Neuronal stem cell (in vitro differentiated cells): ENCODE measurements around the gene PRR23C.
A peak's percentile ranks its signal among the peaks of the same experiment; 100 is the strongest.
"Not testable (repeated sequence)": the region's sequence is repeated elsewhere in the genome, so short reads cannot be mapped to it uniquely, and the experiment has no call there.

ENCODE experiments used
- DNase-seq: peaks from one replicate; pipeline ENCODE4 v3.0.0-alpha.2; 2013; ENCODE audit warnings: low spot score
- H2AFZ ChIP-seq: one replicate; pipeline ENCODE4 v1.6.1; 2013; ENCODE audit warnings: mild to moderate bottlenecking, low read length, inconsistent platforms
- H2AK5ac ChIP-seq: 2 replicates; pipeline ENCODE4 v1.6.1; 2013; ENCODE audit warnings: low read depth, mild to moderate bottlenecking, inconsistent platforms, low read length, moderate library complexity, mixed read lengths
- H2BK120ac ChIP-seq: 2 replicates; pipeline ENCODE4 v1.6.1; 2013; ENCODE audit warnings: low read depth, mild to moderate bottlenecking, inconsistent platforms, low read length, moderate library complexity, mixed read lengths
- H2BK12ac ChIP-seq: one replicate; pipeline ENCODE4 v1.6.1; 2013; ENCODE audit warnings: low read length, inconsistent platforms
- H2BK15ac ChIP-seq: 2 replicates; pipeline ENCODE4 v1.6.1; 2013; ENCODE audit warnings: mild to moderate bottlenecking, low read length, inconsistent platforms, mixed read lengths
- H2BK5ac ChIP-seq: one replicate; pipeline ENCODE4 v1.6.1; 2013; ENCODE audit warnings: inconsistent platforms, mild to moderate bottlenecking, low read length, moderate library complexity
- H3K14ac ChIP-seq: one replicate; pipeline ENCODE4 v1.6.1; 2013; ENCODE audit warnings: low read length, inconsistent platforms
- H3K18ac ChIP-seq: 2 replicates; pipeline ENCODE4 v1.6.1; 2013; ENCODE audit warnings: low read length, inconsistent platforms
- H3K23ac ChIP-seq: 2 replicates; pipeline ENCODE4 v1.6.1; 2013; ENCODE audit warnings: low read depth, mild to moderate bottlenecking, mixed read lengths, low read length, inconsistent platforms; ENCODE audit not compliant: poor library complexity
- H3K27ac ChIP-seq: replicated peaks from 3 replicates; pipeline ENCODE4 v1.5.1; 2013; ENCODE audit warnings: low read length, inconsistent platforms
- H3K27me3 ChIP-seq, 3 experiments: 2 replicates each; pipeline ENCODE4 v1.6.1; 2013; ENCODE audit warnings: low read length in 3 of 3, mild to moderate bottlenecking in 2 of 3, inconsistent platforms in 1 of 3, low read depth in 1 of 3, mixed read lengths in 1 of 3, moderate library complexity in 1 of 3; ENCODE audit not compliant: control insufficient read depth in 3 of 3, insufficient read depth in 3 of 3
- H3K36me3 ChIP-seq, 2 donors: replicated peaks in 1 of 2; 2 replicates each; pipeline ENCODE4 v1.6.1; 2013; ENCODE audit warnings: low read length in 2 of 2; ENCODE audit not compliant: control insufficient read depth in 2 of 2, insufficient read depth in 2 of 2
- H3K4ac ChIP-seq: 2 replicates; pipeline ENCODE4 v1.6.1; 2013; ENCODE audit warnings: inconsistent platforms, mild to moderate bottlenecking, low read length, moderate library complexity
- H3K4me1 ChIP-seq, 2 donors: 1 replicate in 1 of 2; 2 replicates in 1 of 2; pipeline ENCODE4 v1.6.1; 2013; ENCODE audit warnings: low read length in 2 of 2, low read depth in 1 of 2; ENCODE audit not compliant: control insufficient read depth in 2 of 2, insufficient read depth in 1 of 2
- H3K4me2 ChIP-seq: one replicate; pipeline ENCODE4 v1.6.1; 2013; ENCODE audit warnings: mild to moderate bottlenecking, low read length, inconsistent platforms; ENCODE audit not compliant: insufficient read depth, poor library complexity, severe bottlenecking
- H3K4me3 ChIP-seq, 2 donors: 2 replicates each; pipeline ENCODE4 v1.5.1; 2013; ENCODE audit warnings: low read length in 2 of 2, mild to moderate bottlenecking in 2 of 2, inconsistent platforms in 1 of 2, moderate library complexity in 1 of 2
- H3K79me1 ChIP-seq: one replicate; pipeline ENCODE4 v1.6.1; 2013; ENCODE audit warnings: low read depth, mild to moderate bottlenecking, inconsistent platforms, low read length, moderate library complexity
- H3K9ac ChIP-seq: one replicate; pipeline ENCODE4 v1.6.1; 2013; ENCODE audit warnings: mild to moderate bottlenecking, low read depth, low read length, inconsistent platforms; ENCODE audit not compliant: poor library complexity
- H3K9me3 ChIP-seq, 2 donors: replicated peaks in 1 of 2; 2 replicates each; pipeline versions ENCODE3 to v1.6.1; 2013; ENCODE audit warnings: low read length in 2 of 2, mild to moderate bottlenecking in 2 of 2, inconsistent platforms in 1 of 2, low read depth in 1 of 2, mixed read lengths in 1 of 2, moderate library complexity in 1 of 2; ENCODE audit not compliant: control insufficient read depth in 2 of 2, insufficient read depth in 1 of 2
- H4K8ac ChIP-seq: one replicate; pipeline ENCODE4 v1.6.1; 2013; ENCODE audit warnings: low read depth, mild to moderate bottlenecking, inconsistent platforms, low read length, moderate library complexity
- H4K91ac ChIP-seq: one replicate; pipeline ENCODE4 v1.6.1; 2013; ENCODE audit warnings: low read length, low read depth, mild to moderate bottlenecking, inconsistent platforms; ENCODE audit not compliant: poor library complexity
- WGBS, 2 donors: extraction: QIAGEN DNeasy Blood & Tissue Kit; methylation state at CpG; one replicate each; pipeline ENCODE4 v1.1.7; 2013; ENCODE audit warnings: missing lambda C conversion rate in 2 of 2, mixed read lengths in 1 of 2; ENCODE audit not compliant: insufficient read length in 2 of 2, insufficient replicate concordance in 1 of 2; ENCODE audit errors: extremely low coverage in 2 of 2; 5-methylcytosine and 5-hydroxymethylcytosine counted together

Gene PRR23C

GRCh38 chr3:139043554-139044365 lies 932 bp downstream of the PRR23C start:
- H3K79me1 ChIP-seq = no peaks in the 10 kb centered on the region
- H3K36me3 ChIP-seq = no peaks in the 10 kb centered on the region
- no peak overlapping the region for H2BK5ac ChIP-seq
- no peak overlapping the region for H2BK12ac ChIP-seq
- no peak overlapping the region for H3K27ac ChIP-seq
- H3K27me3 ChIP-seq = no peaks in the 10 kb centered on the region
- H3K4me1 ChIP-seq = no peaks in the 10 kb centered on the region
- no peak overlapping the region for H2BK15ac ChIP-seq
- no peak overlapping the region for H3K4ac ChIP-seq
- peak overlapping the region; percentile 28 for H3K18ac ChIP-seq
- H4K8ac ChIP-seq = no peak overlapping the region
- DNase-seq = no peak
- no peak overlapping the region for H3K4me2 ChIP-seq
- no peak overlapping the region for H4K91ac ChIP-seq
- WGBS, 2 donors = no CpG with 5 or more reads among the region's 50 CpGs
- H3K9ac ChIP-seq = no peak overlapping the region
- no peak overlapping the region for H2AFZ ChIP-seq
- no peak overlapping the region for H2AK5ac ChIP-seq
- H3K4me3 ChIP-seq = peak overlapping the region in 1 of 2 donors; percentile 0
- no peak overlapping the region for H3K23ac ChIP-seq
- peak overlapping the region; percentile 56 for H3K14ac ChIP-seq
- no peak overlapping the region for H2BK120ac ChIP-seq
- peaks cover 0 to 9% of the 10 kb centered on the region in 2 donors for H3K9me3 ChIP-seq

- DNase-seq = no peak
- Histone ChIP-seq H2BK5ac (no peak overlapping the region), H3K23ac (no peak overlapping the region), H2BK15ac (no peak overlapping the region), H3K18ac (no peak overlapping the region), H2BK12ac (no peak overlapping the region), H3K27ac (no peak overlapping the region), H3K27me3 (no peaks in the 10 kb centered on the region), H3K36me3 (no peaks in the 10 kb centered on the region), H3K9me3 (no peaks in the 10 kb centered on the region), H4K91ac (no peak overlapping the region), H2AK5ac (no peak overlapping the region), H3K9ac (no peak overlapping the region), H3K4me3 (no peak overlapping the region), H3K4me2 (no peak overlapping the region), H3K4ac (no peak overlapping the region), H3K4me1 (no peaks in the 10 kb centered on the region), H4K8ac (no peak overlapping the region), H3K79me1 (no peaks in the 10 kb centered on the region), H2BK120ac (no peak overlapping the region), H3K14ac (no peak overlapping the region), H2AFZ (no peak overlapping the region)
- no CpG with 5 or more reads among the region's 6 CpGs for WGBS, 2 donors
These were observed 7.2 kb downstream of the PRR23C start for GRCh38 chr3:139037478-139037877.

- H3K79me1 ChIP-seq = no peaks in the 10 kb centered on the region
- H2BK120ac ChIP-seq = no peak overlapping the region
- H3K27ac ChIP-seq = no peak overlapping the region
- no peak overlapping the region for H3K4me3 ChIP-seq
- H4K91ac ChIP-seq = no peak overlapping the region
- no peak overlapping the region for H3K18ac ChIP-seq
- no peak overlapping the region for H2AK5ac ChIP-seq
- H2BK15ac ChIP-seq = no peak overlapping the region
- H3K23ac ChIP-seq = no peak overlapping the region
- H3K4me1 ChIP-seq = no peaks in the 10 kb centered on the region
- no peaks in the 10 kb centered on the region for H3K9me3 ChIP-seq
- H2BK12ac ChIP-seq = no peak overlapping the region
- no peaks in the 10 kb centered on the region for H3K36me3 ChIP-seq
- no peak for DNase-seq
- H3K27me3 ChIP-seq = no peaks in the 10 kb centered on the region
- no CpG with 5 or more reads among the region's 2 CpGs for whole genome bisulfite sequencing, 2 donors
- no peak overlapping the region for H2BK5ac ChIP-seq
- H3K4ac ChIP-seq = no peak overlapping the region
- H3K9ac ChIP-seq = no peak overlapping the region
- no peak overlapping the region for H3K4me2 ChIP-seq
- no peak overlapping the region for H2AFZ ChIP-seq
- H4K8ac ChIP-seq = no peak overlapping the region
- H3K14ac ChIP-seq = no peak overlapping the region
These were observed 12.2 kb downstream of the PRR23C start for GRCh38 chr3:139032326-139033002.

- H2BK12ac ChIP-seq, H3K18ac ChIP-seq, H3K4me3 ChIP-seq, H3K79me1 ChIP-seq, H3K9me3 ChIP-seq, H3K23ac ChIP-seq, H2BK5ac ChIP-seq, H3K4me2 ChIP-seq, DNase-seq, H2AFZ ChIP-seq, H3K9ac ChIP-seq, H3K4ac ChIP-seq, H3K4me1 ChIP-seq, H3K27ac ChIP-seq, H3K36me3 ChIP-seq, H4K8ac ChIP-seq, H2BK15ac ChIP-seq, H2AK5ac ChIP-seq, H3K14ac ChIP-seq, H3K27me3 ChIP-seq, H4K91ac ChIP-seq, H2BK120ac ChIP-seq: not testable (repeated sequence)
These were observed 14.1 kb downstream of the PRR23C start for GRCh38 chr3:139030576-139030975.
